Upper lobe of right lung (tissue), 1 donor: ENCODE results near the gene TM4SF1. TPM values are rescaled to one million over a fixed set of nuclear protein-coding genes. Genes with fewer than 3 reads are reported as not detected.
"Not testable (repeated sequence)": the region's sequence is repeated elsewhere in the genome, so short reads cannot be mapped to it uniquely, and the experiment has no call there.

Experiments
- ATAC-seq: fragments of 200-7000 bp; cut with Tn5 transposase; one replicate; pipeline ENCODE4 v1.9.1; 2020; ENCODE audit warnings: mild to moderate bottlenecking, moderate library complexity
- DNase-seq: peaks from one replicate; pipeline ENCODE4 v3.0.0-alpha.2; 2020
- H3K27ac ChIP-seq: fragments of 200-600 bp; one replicate; pipeline ENCODE4 v1.8.0; 2022
- H3K27me3 ChIP-seq: fragments of 200-600 bp; one replicate; pipeline ENCODE4 v1.8.0; 2022; ENCODE audit warnings: mild to moderate bottlenecking
- H3K36me3 ChIP-seq: fragments of 200-600 bp; one replicate; pipeline ENCODE4 v1.8.0; 2022
- H3K4me1 ChIP-seq: fragments of 200-600 bp; one replicate; pipeline ENCODE4 v1.8.0; 2022
- H3K4me3 ChIP-seq: fragments of 200-600 bp; one replicate; pipeline ENCODE4 v1.8.0; 2022; ENCODE audit warnings: mild to moderate bottlenecking
- H3K9me3 ChIP-seq: fragments of 200-600 bp; one replicate; pipeline ENCODE4 v1.8.0; 2022
- intact Hi-C: fragments of 100-400 bp; cut with DNase I; formaldehyde crosslinking; loops from one replicate; pipeline ENCODE4 v1.11.0; 2022
- total RNA-seq: library from RNA; stranded (reverse); fragmentation: NEBNext Ultra II Directional; extraction: Animal tissue kit (Norgen Biotek cat#: 25700); gene quantifications from one replicate; pipeline ENCODE4 v1.2.1, GENCODE V29; 2021
- TF ChIP-seq, protein P1 (sequence below): fragments of 200-600 bp; IDR thresholded peaks from one replicate; pipeline ENCODE4 v1.8.0; 2022; ENCODE audit warnings: antibody characterized with exemption
- donor health status: DM: no; HTN: yes; CAD: no; lungs with severe emphysema.

Gene TM4SF1
- total RNA-seq, 1 donor from 2014 or later = 188 TPM

DNA sequence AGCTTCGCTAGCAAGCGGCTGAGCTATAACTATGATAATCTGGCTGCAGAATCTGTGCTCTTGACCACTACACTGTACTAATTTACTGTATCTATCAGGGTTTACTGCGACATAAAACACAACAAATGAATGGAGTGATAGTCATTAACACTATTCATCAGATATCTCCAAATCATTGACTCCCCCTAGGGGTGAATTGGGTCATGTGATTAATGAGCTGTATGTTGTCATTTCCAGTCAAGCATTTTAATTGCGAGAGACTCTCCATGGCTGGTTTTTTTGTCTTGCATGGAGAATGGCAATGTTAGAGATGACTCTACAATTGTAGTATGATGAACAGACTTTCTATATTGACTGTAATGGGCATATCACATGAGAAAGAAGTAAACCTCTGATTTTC is 33.5 kb downstream of the TM4SF1 start:
- DNase-seq (no peak), ATAC-seq (no peak)
- Histone ChIP-seq H3K27ac (no peak overlapping the region), H3K27me3 (no peaks in the 10 kb centered on the region), H3K36me3 (no peaks in the 10 kb centered on the region), H3K9me3 (no peaks in the 10 kb centered on the region), H3K4me3 (no peak overlapping the region), H3K4me1 (peaks cover 15% of the 10 kb centered on the region)
- TF ChIP-seq, protein P1, sequence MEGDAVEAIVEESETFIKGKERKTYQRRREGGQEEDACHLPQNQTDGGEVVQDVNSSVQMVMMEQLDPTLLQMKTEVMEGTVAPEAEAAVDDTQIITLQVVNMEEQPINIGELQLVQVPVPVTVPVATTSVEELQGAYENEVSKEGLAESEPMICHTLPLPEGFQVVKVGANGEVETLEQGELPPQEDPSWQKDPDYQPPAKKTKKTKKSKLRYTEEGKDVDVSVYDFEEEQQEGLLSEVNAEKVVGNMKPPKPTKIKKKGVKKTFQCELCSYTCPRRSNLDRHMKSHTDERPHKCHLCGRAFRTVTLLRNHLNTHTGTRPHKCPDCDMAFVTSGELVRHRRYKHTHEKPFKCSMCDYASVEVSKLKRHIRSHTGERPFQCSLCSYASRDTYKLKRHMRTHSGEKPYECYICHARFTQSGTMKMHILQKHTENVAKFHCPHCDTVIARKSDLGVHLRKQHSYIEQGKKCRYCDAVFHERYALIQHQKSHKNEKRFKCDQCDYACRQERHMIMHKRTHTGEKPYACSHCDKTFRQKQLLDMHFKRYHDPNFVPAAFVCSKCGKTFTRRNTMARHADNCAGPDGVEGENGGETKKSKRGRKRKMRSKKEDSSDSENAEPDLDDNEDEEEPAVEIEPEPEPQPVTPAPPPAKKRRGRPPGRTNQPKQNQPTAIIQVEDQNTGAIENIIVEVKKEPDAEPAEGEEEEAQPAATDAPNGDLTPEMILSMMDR = no peak
- intact Hi-C loops = no loop called here

GRCh38 chr3:149342413-149343380 is 34.8 kb downstream of the TM4SF1 start:
- Histone ChIP-seq H3K27ac (no peak overlapping the region), H3K27me3 (no peaks in the 10 kb centered on the region), H3K4me3 (no peak overlapping the region), H3K4me1 (peaks cover 15% of the 10 kb centered on the region), H3K36me3 (no peaks in the 10 kb centered on the region), H3K9me3 (no peaks in the 10 kb centered on the region)
- ATAC-seq = peak; percentile 40
- intact Hi-C loops = no loop called here
- TF ChIP-seq, protein P1 = no peak
- no peak for DNase-seq

DNA sequence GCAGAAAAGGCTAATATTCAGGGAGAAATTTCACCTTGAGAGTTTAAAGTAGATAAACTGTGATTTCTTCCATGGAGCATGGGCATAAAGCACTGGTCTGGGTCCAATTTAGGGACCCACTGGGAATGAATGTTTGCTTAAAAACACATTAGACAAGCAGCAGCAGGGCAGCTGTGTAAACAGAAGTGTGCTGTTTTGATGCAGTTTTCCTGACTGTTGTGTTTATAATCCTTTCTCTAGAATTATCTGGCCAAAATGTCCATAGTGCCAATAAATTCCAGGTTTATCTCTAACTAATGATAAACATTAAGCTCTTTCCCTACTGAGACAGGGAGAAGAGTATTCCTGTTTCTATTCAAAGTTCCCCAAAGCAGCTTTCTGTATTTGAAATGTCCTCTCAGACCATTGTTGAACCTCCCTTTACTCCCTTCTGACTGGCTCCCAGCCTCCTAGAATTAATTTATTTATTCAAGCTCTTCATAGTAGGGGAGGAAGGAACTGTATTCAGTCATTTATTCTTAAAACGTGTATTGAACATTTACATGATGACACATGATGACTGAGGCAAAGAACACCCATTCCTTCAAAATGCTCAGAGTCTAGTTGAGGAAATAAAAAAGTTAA is 37.0 kb downstream of the TM4SF1 start:
- H3K4me3 ChIP-seq = no peak overlapping the region
- peaks cover 15% of the 10 kb centered on the region for H3K4me1 ChIP-seq
- H3K27ac ChIP-seq = peak overlapping the region; percentile 77
- no peaks in the 10 kb centered on the region for H3K9me3 ChIP-seq
- no peaks in the 10 kb centered on the region for H3K36me3 ChIP-seq
- DNase-seq (no peak), ATAC-seq (peak; percentile 13)
- H3K27me3 ChIP-seq = no peaks in the 10 kb centered on the region
- intact Hi-C loops = no loop called here
- TF ChIP-seq, protein P1 = no peak

GRCh38 chr3:149339931-149340309 is 37.5 kb downstream of the TM4SF1 start:
- intact Hi-C loops = no loop called here
- TF ChIP-seq, protein P1 = no peak

GRCh38 chr3:149337486-149337885 is 40.0 kb downstream of the TM4SF1 start:
- intact Hi-C loops, H3K27ac ChIP-seq, H3K27me3 ChIP-seq, DNase-seq, H3K9me3 ChIP-seq, H3K4me3 ChIP-seq, ATAC-seq, H3K36me3 ChIP-seq: not testable (repeated sequence)
- H3K4me1 ChIP-seq = peaks cover 26% of the 10 kb centered on the region

More at GRCh38 chr3:149339931-149340309, 37.5 kb downstream of the TM4SF1 start:
- H3K9me3 ChIP-seq = no peaks in the 10 kb centered on the region
- peak; percentile 98 for ATAC-seq
- H3K27ac ChIP-seq = peak overlapping the region; percentile 77
- peak; percentile 73 for DNase-seq
- H3K4me3 ChIP-seq = no peak overlapping the region
- H3K36me3 ChIP-seq = no peaks in the 10 kb centered on the region
- no peaks in the 10 kb centered on the region for H3K27me3 ChIP-seq
- H3K4me1 ChIP-seq = peaks cover 15% of the 10 kb centered on the region

DNA sequence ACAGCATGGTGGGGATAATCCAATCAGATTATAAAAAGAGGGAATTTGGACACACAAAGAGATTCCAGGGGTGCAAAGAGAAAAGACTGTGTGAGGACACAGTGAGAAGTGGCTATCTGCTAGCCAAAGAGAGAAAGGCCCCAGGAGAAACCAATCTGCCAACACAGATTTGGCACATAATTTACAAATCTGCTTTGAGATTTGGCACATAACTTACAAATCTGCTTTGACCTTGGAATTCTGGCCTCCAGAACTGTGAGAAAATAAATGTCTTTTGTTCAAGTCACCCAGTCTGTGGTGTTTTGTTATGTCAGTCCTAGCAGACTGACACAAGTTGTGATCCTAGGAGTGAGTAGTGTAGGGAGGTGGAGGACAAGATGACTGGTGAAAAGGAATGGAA is 40.5 kb downstream of the TM4SF1 start:
- DNase-seq (no peak), ATAC-seq (no peak)
- Histone ChIP-seq H3K4me3 (no peak overlapping the region), H3K9me3 (no peaks in the 10 kb centered on the region), H3K27ac (no peak overlapping the region), H3K36me3 (no peaks in the 10 kb centered on the region), H3K27me3 (no peaks in the 10 kb centered on the region), H3K4me1 (peaks cover 26% of the 10 kb centered on the region)
- TF ChIP-seq, protein P1 = no peak
- intact Hi-C loops = no loop called here
